H1 (cell line): ENCODE measurements around the gene HPGDS. TPM values are rescaled to one million over a fixed set of nuclear protein-coding genes. Genes with fewer than 3 reads are reported as not detected.

Source experiments
- CTCF ChIA-PET: fragments of 300-600 bp; sonication (Branson Sonifier 250); formaldehyde crosslinking; loops from one replicate; lab custom pipeline; 2021; ENCODE audit not compliant: partially characterized antibody; lab: Charles Lee
- POLR2A ChIA-PET: fragments of 300-600 bp; sonication (Branson Sonifier 250); formaldehyde crosslinking; loops from one replicate; lab custom pipeline; 2021; ENCODE audit warnings: inconsistent platforms; ENCODE audit not compliant: partially characterized antibody; lab: Charles Lee
- DNase-seq, 2 experiments: peaks; one replicate each; pipeline versions ENCODE4 v3.0.0 to v3.0.0-alpha.2; 2010 to 2022; ENCODE audit warnings: low spot score in 2 of 2, low read depth in 1 of 2, mixed read lengths in 1 of 2
- FAIRE-seq: peaks from 2 replicates; lab custom pipeline; 2011; peaks lifted over from hg19 to GRCh38; lab: Jason Lieb, UNC
- H2AFZ ChIP-seq: 2 replicates; pipeline ENCODE4 v1.8.1; 2012; ENCODE audit warnings: low read length, inconsistent platforms
- H2AK5ac ChIP-seq: 2 replicates; pipeline ENCODE4 v1.6.1; 2013; ENCODE audit warnings: low read depth, low read length
- H2BK120ac ChIP-seq: replicated peaks from 2 replicates; pipeline ENCODE3; 2013; ENCODE audit warnings: low read depth, low read length, inconsistent platforms
- H2BK12ac ChIP-seq: 2 replicates; pipeline ENCODE4 v1.6.1; 2013; ENCODE audit warnings: low read depth, low read length
- H2BK15ac ChIP-seq: 2 replicates; pipeline ENCODE4 v1.6.1; 2013; ENCODE audit warnings: low read length
- H2BK20ac ChIP-seq: 2 replicates; pipeline ENCODE4 v1.6.1; 2013; ENCODE audit warnings: low read length
- H2BK5ac ChIP-seq: 2 replicates; pipeline ENCODE4 v1.6.1; 2013; ENCODE audit warnings: low read depth, low read length
- H3K14ac ChIP-seq: 2 replicates; pipeline ENCODE4 v1.6.1; 2013; ENCODE audit warnings: inconsistent platforms; ENCODE audit not compliant: insufficient read length
- H3K18ac ChIP-seq: 2 replicates; pipeline ENCODE4 v1.6.1; 2013; ENCODE audit warnings: low read length; ENCODE audit errors: extremely low read depth
- H3K23ac ChIP-seq: 2 replicates; pipeline ENCODE4 v1.6.1; 2013; ENCODE audit warnings: inconsistent platforms; ENCODE audit not compliant: insufficient read length
- H3K23me2 ChIP-seq: 2 replicates; pipeline ENCODE4 v1.6.1; 2013; ENCODE audit warnings: low read depth, low read length
- H3K27ac ChIP-seq: 2 replicates; pipeline ENCODE4 v1.6.1; 2011; ENCODE audit warnings: low read depth, low read length, inconsistent platforms
- H3K27me3 ChIP-seq, 4 experiments: replicated peaks in 1 of 4; 1 replicate in 1 of 4; 2 replicates in 3 of 4; pipeline versions ENCODE4 v1.6.1 to v1.8.1; 2011 to 2013; ENCODE audit warnings: low read length in 3 of 4, mild to moderate bottlenecking in 3 of 4, inconsistent platforms in 2 of 4, mixed read lengths in 2 of 4, moderate library complexity in 1 of 4; ENCODE audit not compliant: control insufficient read depth in 3 of 4, insufficient read depth in 3 of 4; ENCODE audit errors: extremely low read depth in 1 of 4
- H3K36me3 ChIP-seq, 4 experiments: 2 replicates each; pipeline versions ENCODE4 v1.6.1 to v1.8.1; 2011 to 2013; ENCODE audit warnings: mild to moderate bottlenecking in 4 of 4, low read length in 3 of 4, moderate library complexity in 2 of 4, control low read depth in 1 of 4, inconsistent platforms in 1 of 4; ENCODE audit not compliant: insufficient read depth in 4 of 4, control insufficient read depth in 2 of 4
- H3K4ac ChIP-seq: replicated peaks from 2 replicates; pipeline ENCODE3; 2013; ENCODE audit warnings: low read length, low read depth, mixed read lengths, inconsistent platforms; ENCODE audit not compliant: insufficient read length
- H3K4me1 ChIP-seq, 4 experiments: replicated peaks in 1 of 4; 1 replicate in 1 of 4; 2 replicates in 3 of 4; pipeline versions ENCODE4 v1.6.1 to v1.8.1; 2011 to 2013; ENCODE audit warnings: low read length in 3 of 4, inconsistent platforms in 2 of 4, mixed read lengths in 1 of 4; ENCODE audit not compliant: insufficient read depth in 4 of 4, control insufficient read depth in 3 of 4
- H3K4me2 ChIP-seq, 2 experiments: 2 replicates each; pipeline versions ENCODE4 v1.6.1 to v1.8.1; 2011 to 2013; ENCODE audit warnings: low read depth in 2 of 2, low read length in 2 of 2, control low read depth in 1 of 2, inconsistent platforms in 1 of 2, mild to moderate bottlenecking in 1 of 2; ENCODE audit not compliant: insufficient read depth in 1 of 2
- H3K4me3 ChIP-seq, 4 experiments: fragments of 200-600, 300-600 bp in 1 of 4; sonication (generic), shearing (Covaris generic), sonication (Bioruptor Twin) in 1 of 4; 2 replicates each; pipeline versions ENCODE4 v1.5.1 to v1.8.1; 2011 to 2016; ENCODE audit warnings: low read length in 4 of 4, low read depth in 3 of 4, control low read depth in 2 of 4, inconsistent platforms in 2 of 4, mild to moderate bottlenecking in 2 of 4, mixed read lengths in 1 of 4, moderate library complexity in 1 of 4; ENCODE audit not compliant: insufficient read depth in 2 of 4; ENCODE audit errors: extremely low read depth in 1 of 4
- H3K56ac ChIP-seq: replicated peaks from 2 replicates; pipeline ENCODE3; 2013; ENCODE audit warnings: low read depth, mild to moderate bottlenecking, mixed read lengths, low read length, inconsistent platforms; ENCODE audit not compliant: insufficient read length
- H3K79me1 ChIP-seq: 2 replicates; pipeline ENCODE4 v1.6.1; 2013; ENCODE audit warnings: low read depth, low read length, control low read depth
- H3K79me2 ChIP-seq, 2 experiments: 2 replicates each; pipeline versions ENCODE4 v1.6.1 to v1.8.1; 2012 to 2013; ENCODE audit warnings: low read length in 2 of 2, mild to moderate bottlenecking in 2 of 2, inconsistent platforms in 1 of 2; ENCODE audit not compliant: insufficient read depth in 2 of 2, control insufficient read depth in 1 of 2
- H3K9ac ChIP-seq, 4 experiments: replicated peaks in 1 of 4; 1 replicate in 1 of 4; 2 replicates in 3 of 4; pipeline versions ENCODE4 v1.6.1 to v1.8.1; 2011 to 2013; ENCODE audit warnings: low read depth in 3 of 4, low read length in 3 of 4, control low read depth in 2 of 4, mild to moderate bottlenecking in 2 of 4, moderate library complexity in 2 of 4, inconsistent platforms in 1 of 4; ENCODE audit errors: extremely low read depth in 1 of 4
- H3K9me3 ChIP-seq, 2 experiments: 2 replicates each; pipeline versions ENCODE4 v1.6.1 to v1.8.1; 2012 to 2013; ENCODE audit warnings: mild to moderate bottlenecking in 2 of 2, moderate library complexity in 2 of 2, control low read depth in 1 of 2, inconsistent platforms in 1 of 2, low read depth in 1 of 2, low read length in 1 of 2, mixed read lengths in 1 of 2; ENCODE audit not compliant: insufficient read depth in 2 of 2
- H4K20me1 ChIP-seq, 2 experiments: replicated peaks in 1 of 2; 2 replicates each; pipeline versions ENCODE3 to v1.8.1; 2011 to 2013; ENCODE audit warnings: inconsistent platforms in 2 of 2, low read length in 2 of 2, mild to moderate bottlenecking in 1 of 2; ENCODE audit not compliant: insufficient read depth in 2 of 2, control insufficient read depth in 1 of 2
- H4K5ac ChIP-seq: 2 replicates; pipeline ENCODE4 v1.6.1; 2013; ENCODE audit warnings: low read length, low read depth, mixed read lengths, inconsistent platforms; ENCODE audit not compliant: insufficient read length
- H4K8ac ChIP-seq: 2 replicates; pipeline ENCODE4 v1.8.0; 2013; ENCODE audit warnings: mild to moderate bottlenecking, moderate library complexity, low read length, inconsistent platforms; ENCODE audit not compliant: insufficient read depth; ENCODE audit errors: extremely low read depth
- H4K91ac ChIP-seq: replicated peaks from 2 replicates; pipeline ENCODE3; 2013; ENCODE audit warnings: low read length, mixed read lengths, inconsistent platforms; ENCODE audit not compliant: insufficient read length
- CTBP2 ChIP-seq: IDR thresholded peaks from 2 replicates; pipeline ENCODE4 v1.7.0; 2011; ENCODE audit warnings: borderline replicate concordance, mild to moderate bottlenecking, moderate library complexity, mixed read lengths, low read length; ENCODE audit not compliant: insufficient read depth, insufficient read length
- EZH2 ChIP-seq: fragments of 200-600 bp; sonication (generic); IDR thresholded peaks from 2 replicates; pipeline ENCODE4 v1.7.1; 2012; ENCODE audit warnings: low read depth, mild to moderate bottlenecking, moderate library complexity, low read length, inconsistent platforms; ENCODE audit not compliant: severe bottlenecking
- RFX5 ChIP-seq: IDR thresholded peaks from 2 replicates; pipeline ENCODE4 v1.6.1; 2011; ENCODE audit warnings: low read depth, low read length, improper control_type of control experiment, borderline replicate concordance
- SIN3A ChIP-seq, 2 experiments: IDR thresholded peaks in 1 of 2; conservative IDR thresholded peaks in 1 of 2; 2 replicates each; pipeline ENCODE4 v1.6.1; 2011 to 2012; ENCODE audit warnings: low read length in 2 of 2, improper control_type of control experiment in 1 of 2, low read depth in 1 of 2, mild to moderate bottlenecking in 1 of 2
- SP1 ChIP-seq: IDR thresholded peaks from 2 replicates; pipeline ENCODE4 v1.6.1; 2011; ENCODE audit warnings: low read depth, low read length
- WGBS, 2 experiments: shearing (Covaris generic) in 1 of 2; methylation state at CpG; one replicate each; pipeline versions ENCODE4 v1.1.6 to v1.1.7; 2013 to 2015; ENCODE audit warnings: low lambda C conversion rate in 2 of 2, mixed read lengths in 2 of 2, inconsistent platforms in 1 of 2, low coverage in 1 of 2, missing lambda C conversion rate in 1 of 2; ENCODE audit not compliant: insufficient replicate concordance in 2 of 2, insufficient coverage in 1 of 2, insufficient read length in 1 of 2; ENCODE audit errors: extremely low coverage in 1 of 2, missing lambda C conversion rate in 1 of 2; 5-methylcytosine and 5-hydroxymethylcytosine counted together
- polyA plus RNA-seq, 7 experiments: library from polyadenylated mRNA; depleted of rRNA in 3 of 7; stranded (reverse) in 5 of 7; unstranded in 2 of 7; fragments of >200 nt in 5 of 7; fragments of 200-250 nt in 2 of 7; gene quantifications; 1 replicate in 5 of 7; 2 replicates in 1 of 7; 4 replicates in 1 of 7; pipeline versions ENCODE4 v1.2.1 to v1.2.3, GENCODE V29; 2011 to 2013; ENCODE audit warnings: missing spikeins in 2 of 7, mixed read lengths in 2 of 7
- total RNA-seq: library from RNA; stranded (reverse); fragmentation: NEBNext Ultra II Directional; extraction: Animal tissue kit (Norgen Biotek cat#: 25700); gene quantifications from 2 replicates; pipeline ENCODE4 v1.2.1, GENCODE V29; 2021

HPGDS gene
- total and polyA plus RNA-seq, 2 of the 8 experiments (the other 6 are each of a cell fraction or from before 2014, with no cell fraction given), result not detected

DNA sequence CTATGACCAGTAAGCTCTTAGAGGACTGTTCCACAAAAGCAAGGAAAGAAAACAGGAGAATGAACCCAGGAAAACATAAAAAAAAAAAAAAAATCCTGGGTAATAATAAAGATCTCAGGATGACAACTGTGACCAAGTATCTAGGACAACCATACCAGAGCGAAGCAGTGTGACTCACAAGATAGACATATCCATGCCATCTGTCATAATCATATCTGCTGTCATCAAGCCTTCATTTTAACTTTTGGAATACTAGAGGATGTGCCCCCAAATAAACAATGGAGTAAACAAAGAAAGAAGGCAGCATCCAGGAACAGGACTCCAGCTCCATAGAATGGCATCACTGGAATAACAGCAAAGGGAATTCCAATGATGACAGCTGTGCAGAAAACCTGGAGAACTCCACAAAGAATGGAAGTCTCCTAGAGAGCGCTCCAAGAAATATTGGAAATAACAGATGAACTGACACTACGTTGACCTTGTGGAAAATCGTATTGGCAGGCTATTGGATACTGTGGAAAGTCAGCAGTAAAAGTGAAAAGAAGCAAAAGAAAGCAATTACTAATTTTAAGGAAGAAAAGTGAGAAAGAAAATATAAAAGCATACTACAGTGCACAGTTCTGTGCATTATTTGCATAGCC lies 35.3 kb downstream of the HPGDS start:
- Histone ChIP-seq H4K8ac (no peak overlapping the region), H3K18ac (no peak overlapping the region), H4K20me1 (no peaks in the 10 kb centered on the region), H3K14ac (no peak overlapping the region), H3K23ac (no peak overlapping the region), H2BK20ac (no peak overlapping the region), H3K27me3 (peaks cover 0 to 1% (median 0%) of the 10 kb centered on the region in 4 experiments; a peak in 1 of 7 replicates), H3K9ac (no peak overlapping the region), H4K91ac (no peak overlapping the region), H3K56ac (no peak overlapping the region), H2AK5ac (no peak overlapping the region), H3K9me3 (no peaks in the 10 kb centered on the region), H3K23me2 (no peaks in the 10 kb centered on the region), H2BK15ac (no peak overlapping the region), H4K5ac (no peak overlapping the region), H2BK120ac (no peak overlapping the region), H3K79me2 (no peaks in the 10 kb centered on the region), H3K36me3 (no peaks in the 10 kb centered on the region), H3K79me1 (no peaks in the 10 kb centered on the region), H3K4me3 (no peak overlapping the region), H2BK5ac (no peak overlapping the region), H3K27ac (no peak overlapping the region), H2BK12ac (no peak overlapping the region), H3K4ac (no peak overlapping the region), H2AFZ (no peak overlapping the region), H3K4me1 (no peaks in the 10 kb centered on the region), H3K4me2 (no peak overlapping the region)
- 85% methylated on average over 4 of the region's 4 CpGs; no CpG with 5 or more reads in 1 of the 2 experiments for whole genome bisulfite sequencing, 2 experiments
- DNase-seq, result no peak
- no peak for TF ChIP-seq CTBP2
- TF ChIP-seq EZH2, result no peak
- TF ChIP-seq SP1, result no peak
- TF ChIP-seq RFX5, result no peak
- TF ChIP-seq SIN3A (conservative IDR thresholded peaks at IDR 0.05 in 1 of 2, IDR thresholded peaks at IDR 0.05 in 1 of 2; ENCODE audit: low read depth in 1 of 2, low read length in 2 of 2), result no peak
- ChIA-PET CTCF (interaction anchor here (1.0 kb wide), 1 partner anchor 714 kb away, joined by 4 read pairs; no protein-coding TSS in a partner anchor), POLR2A (no interaction called here)
- FAIRE-seq, result no peak
